Parathyroid adenoma (tissue), 2 donors: ENCODE data around the gene TCIRG1.
"Not testable (repeated sequence)": the region's sequence is repeated elsewhere in the genome, so short reads cannot be mapped to it uniquely, and the experiment has no call there.

Source experiments
- H2AFZ ChIP-seq: fragments of 300-600 bp; sonication (generic); one replicate; pipeline ENCODE4 v1.7.0; 2017; ENCODE audit warnings: antibody characterized with exemption, mild to moderate bottlenecking
- H3K27ac ChIP-seq: fragments of 300-600 bp; sonication (generic); one replicate; pipeline ENCODE4 v1.7.0; 2017
- H3K27me3 ChIP-seq: fragments of 300-600 bp; sonication (generic); one replicate; pipeline ENCODE4 v1.7.0; 2017; ENCODE audit warnings: low read length; ENCODE audit not compliant: control insufficient read depth, insufficient read depth
- H3K36me3 ChIP-seq: fragments of 300-600 bp; sonication (generic); one replicate; pipeline ENCODE4 v1.7.0; 2017; ENCODE audit warnings: low read length; ENCODE audit not compliant: control insufficient read depth, insufficient read depth
- H3K4me1 ChIP-seq: fragments of 300-600 bp; sonication (generic); one replicate; pipeline ENCODE4 v1.7.0; 2017; ENCODE audit warnings: control low read depth
- H3K4me2 ChIP-seq: fragments of 300-600 bp; sonication (generic); one replicate; pipeline ENCODE4 v1.7.0; 2017; ENCODE audit warnings: low read length
- H3K4me3 ChIP-seq: fragments of 300-600 bp; sonication (generic); one replicate; pipeline ENCODE4 v1.7.0; 2017; ENCODE audit warnings: low read depth, low read length
- H3K79me2 ChIP-seq: fragments of 300-600 bp; sonication (generic); one replicate; pipeline ENCODE4 v1.7.0; 2017; ENCODE audit warnings: control low read depth
- H3K9ac ChIP-seq: fragments of 300-600 bp; sonication (generic); one replicate; pipeline ENCODE4 v1.7.0; 2017; ENCODE audit warnings: mild to moderate bottlenecking
- H3K9me3 ChIP-seq: fragments of 300-600 bp; sonication (generic); one replicate; pipeline ENCODE4 v1.7.0; 2017; ENCODE audit warnings: low read length; ENCODE audit not compliant: control insufficient read depth
- CTCF ChIP-seq: fragments of 300-600 bp; sonication (generic); IDR thresholded peaks from one replicate; pipeline ENCODE4 v1.7.0; 2017; ENCODE audit warnings: antibody characterized with exemption, mild to moderate bottlenecking
- donor health status: primary hyperparathyroidism.

Gene TCIRG1, protein sequence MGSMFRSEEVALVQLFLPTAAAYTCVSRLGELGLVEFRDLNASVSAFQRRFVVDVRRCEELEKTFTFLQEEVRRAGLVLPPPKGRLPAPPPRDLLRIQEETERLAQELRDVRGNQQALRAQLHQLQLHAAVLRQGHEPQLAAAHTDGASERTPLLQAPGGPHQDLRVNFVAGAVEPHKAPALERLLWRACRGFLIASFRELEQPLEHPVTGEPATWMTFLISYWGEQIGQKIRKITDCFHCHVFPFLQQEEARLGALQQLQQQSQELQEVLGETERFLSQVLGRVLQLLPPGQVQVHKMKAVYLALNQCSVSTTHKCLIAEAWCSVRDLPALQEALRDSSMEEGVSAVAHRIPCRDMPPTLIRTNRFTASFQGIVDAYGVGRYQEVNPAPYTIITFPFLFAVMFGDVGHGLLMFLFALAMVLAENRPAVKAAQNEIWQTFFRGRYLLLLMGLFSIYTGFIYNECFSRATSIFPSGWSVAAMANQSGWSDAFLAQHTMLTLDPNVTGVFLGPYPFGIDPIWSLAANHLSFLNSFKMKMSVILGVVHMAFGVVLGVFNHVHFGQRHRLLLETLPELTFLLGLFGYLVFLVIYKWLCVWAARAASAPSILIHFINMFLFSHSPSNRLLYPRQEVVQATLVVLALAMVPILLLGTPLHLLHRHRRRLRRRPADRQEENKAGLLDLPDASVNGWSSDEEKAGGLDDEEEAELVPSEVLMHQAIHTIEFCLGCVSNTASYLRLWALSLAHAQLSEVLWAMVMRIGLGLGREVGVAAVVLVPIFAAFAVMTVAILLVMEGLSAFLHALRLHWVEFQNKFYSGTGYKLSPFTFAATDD

GRCh38 chr11:68038718-68039525 lies at the start of gene TCIRG1:
TCIRG1 (plus strand) TSS chr11:68039025; CDS start chr11:68041272, 2,247 bp downstream.
- no peaks in the 10 kb centered on the region for H3K9me3 ChIP-seq
- TF ChIP-seq CTCF, result no peak
- no peaks in the 10 kb centered on the region for H3K27me3 ChIP-seq

GRCh38 chr11:67990546-67991346 lies 48.1 kb upstream of the TCIRG1 start:
- not testable (repeated sequence) for H3K27me3 ChIP-seq, H2AFZ ChIP-seq, H3K4me2 ChIP-seq, H3K36me3 ChIP-seq, H3K4me1 ChIP-seq, H3K27ac ChIP-seq, H3K9me3 ChIP-seq, H3K9ac ChIP-seq, H3K4me3 ChIP-seq, H3K79me2 ChIP-seq

More at GRCh38 chr11:68038718-68039525, at the start of gene TCIRG1:
- Histone ChIP-seq H3K36me3 (no peaks in the 10 kb centered on the region), H3K4me3 (peak within 1 kb of the TSS; percentile 29), H3K9ac (no peak within 1 kb of the TSS), H2AFZ (peak within 1 kb of the TSS; percentile 69), H3K79me2 (no peaks in the 10 kb centered on the region), H3K4me2 (peak within 1 kb of the TSS; percentile 4), H3K4me1 (peaks cover 8% of the 10 kb centered on the region), H3K27ac (peak within 1 kb of the TSS; percentile 66)

DNA sequence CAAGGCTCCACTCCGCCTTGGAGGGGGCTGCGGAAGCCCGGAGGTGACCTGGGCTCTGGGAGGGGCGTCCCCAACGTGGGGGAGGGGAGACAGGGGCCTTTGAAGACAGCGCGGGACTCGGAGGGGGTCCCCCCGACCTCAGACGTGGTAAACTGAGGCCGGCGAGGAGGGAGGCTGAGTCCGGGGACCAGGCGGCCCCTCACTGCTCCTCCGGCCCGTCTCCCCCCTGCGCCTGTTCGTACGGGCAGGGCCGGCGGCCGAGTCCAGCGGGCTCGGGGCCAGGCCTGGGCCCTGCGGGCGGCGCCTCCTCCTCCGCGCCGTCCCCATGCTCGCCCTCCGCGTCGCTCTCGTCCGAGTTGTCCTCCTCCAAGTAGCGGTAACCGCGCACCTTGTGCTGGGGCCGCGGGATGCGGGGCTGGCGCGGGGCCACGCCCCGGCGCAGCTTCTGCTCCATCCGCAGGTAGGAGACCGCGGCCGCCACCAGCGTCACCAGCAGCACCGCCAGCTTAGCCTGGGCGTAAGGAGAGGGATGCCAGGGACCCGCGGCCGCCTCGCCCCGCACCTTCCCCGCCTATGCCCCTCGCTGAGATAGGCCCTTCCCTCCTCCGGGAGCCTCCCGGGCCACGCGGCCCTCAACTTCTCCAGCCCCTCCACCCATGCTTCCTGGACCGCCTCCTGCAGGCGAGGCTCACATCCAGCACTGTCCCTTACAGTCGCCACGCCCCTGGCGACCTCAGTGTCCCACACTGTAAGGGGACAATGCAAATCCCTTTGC lies 47.3 kb upstream of the TCIRG1 start:
- not testable (repeated sequence) for H3K36me3 ChIP-seq, H3K4me1 ChIP-seq, H3K9ac ChIP-seq, H3K27ac ChIP-seq, H3K4me3 ChIP-seq, H3K4me2 ChIP-seq, H2AFZ ChIP-seq, H3K79me2 ChIP-seq, H3K27me3 ChIP-seq, H3K9me3 ChIP-seq

DNA sequence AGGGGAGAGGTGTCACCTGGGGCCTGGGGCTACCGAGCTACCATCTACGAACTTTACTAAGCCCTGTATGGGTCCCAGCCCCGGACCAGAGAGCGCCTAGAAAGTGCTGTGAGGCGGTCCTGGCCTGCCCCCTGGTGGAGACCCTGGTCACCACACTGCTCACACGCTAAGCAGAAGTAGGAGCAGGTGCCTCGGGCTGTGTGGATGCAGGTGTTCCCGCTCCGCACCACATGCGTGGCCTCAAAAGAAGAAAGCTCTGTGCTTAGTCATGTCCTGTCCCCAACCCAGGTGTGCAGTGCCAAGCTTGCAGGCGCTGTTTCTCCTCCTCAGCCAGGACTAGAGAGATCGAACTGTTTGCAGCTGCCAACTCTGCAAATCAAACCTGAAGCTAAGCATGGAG lies 45.0 kb upstream of the TCIRG1 start:
- not testable (repeated sequence) for H3K27me3 ChIP-seq, H3K36me3 ChIP-seq, H3K4me2 ChIP-seq, H3K27ac ChIP-seq, H3K79me2 ChIP-seq, H2AFZ ChIP-seq, H3K9ac ChIP-seq, H3K9me3 ChIP-seq, H3K4me3 ChIP-seq, H3K4me1 ChIP-seq
- peak; percentile 51 for TF ChIP-seq CTCF

DNA sequence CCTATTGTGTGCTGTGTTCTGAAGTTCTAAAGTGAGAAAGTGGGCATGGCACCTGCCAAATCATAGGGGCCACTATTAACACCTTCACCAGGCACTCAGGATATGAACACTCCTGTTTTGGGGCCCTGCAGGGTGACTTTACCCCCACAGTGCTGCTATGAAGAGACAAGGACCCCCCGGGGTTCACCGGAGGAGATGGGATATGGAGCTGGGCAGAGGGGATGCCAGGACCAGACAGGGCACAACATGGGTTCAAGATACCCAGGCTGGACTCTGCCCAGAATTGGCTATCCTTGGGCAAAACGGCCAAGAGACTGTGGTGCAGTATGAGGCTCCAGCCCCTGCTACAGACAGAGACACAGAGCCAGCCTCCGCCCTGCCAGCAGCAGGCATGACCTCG lies 44.4 kb upstream of the TCIRG1 start:
- H3K27ac ChIP-seq, H3K36me3 ChIP-seq, H3K79me2 ChIP-seq, H3K9me3 ChIP-seq, H2AFZ ChIP-seq, H3K4me3 ChIP-seq, H3K4me1 ChIP-seq, H3K4me2 ChIP-seq, H3K9ac ChIP-seq, H3K27me3 ChIP-seq: not testable (repeated sequence)

DNA sequence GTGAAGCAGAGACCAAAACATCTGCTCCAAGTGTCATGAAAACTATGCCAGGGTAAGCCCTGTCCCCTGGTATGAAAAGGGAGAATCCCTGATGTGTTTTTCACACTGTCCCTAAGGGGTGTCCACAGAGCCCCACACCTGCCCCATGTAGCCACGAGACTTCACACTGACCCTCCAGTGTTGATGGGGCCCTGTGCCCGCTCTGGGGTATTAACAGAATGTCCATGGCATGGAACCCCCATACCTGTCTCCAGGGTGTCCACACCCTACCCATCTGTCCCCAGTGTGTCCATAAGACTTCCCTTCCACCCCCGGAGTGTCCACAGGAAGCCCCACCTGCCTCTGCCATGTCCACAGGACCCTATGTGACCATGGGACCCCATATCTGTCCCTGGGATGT lies 43.7 kb upstream of the TCIRG1 start:
- not testable (repeated sequence) for H3K79me2 ChIP-seq, H3K4me1 ChIP-seq

DNA sequence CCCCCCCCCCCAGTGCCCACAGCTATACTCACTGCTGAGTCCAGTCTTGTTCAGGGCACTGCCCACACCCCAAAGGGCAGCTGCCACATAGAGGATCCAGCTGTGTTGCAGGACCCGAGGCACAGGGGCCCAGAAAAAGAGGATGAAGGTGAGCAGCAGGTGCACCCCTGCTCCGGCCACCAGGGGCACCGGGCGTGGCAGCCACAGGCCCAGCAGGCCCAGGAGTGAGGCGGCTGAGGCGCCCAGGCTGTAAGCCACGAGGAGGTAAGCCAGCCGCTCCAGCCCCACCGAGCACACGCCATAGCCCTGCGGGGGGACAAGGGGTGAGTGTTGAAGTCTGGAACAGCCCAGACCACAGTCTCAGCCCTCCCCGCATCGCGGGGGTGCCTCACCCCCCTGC lies 43.2 kb upstream of the TCIRG1 start:
- H3K9ac ChIP-seq, H3K27me3 ChIP-seq, H3K9me3 ChIP-seq, H3K4me2 ChIP-seq, H3K27ac ChIP-seq, H3K4me3 ChIP-seq, H3K79me2 ChIP-seq, H2AFZ ChIP-seq, H3K4me1 ChIP-seq, H3K36me3 ChIP-seq: not testable (repeated sequence)

More for the DNA sequence above, 43.7 kb upstream of the TCIRG1 start:
- H3K4me3 ChIP-seq, H2AFZ ChIP-seq, H3K27me3 ChIP-seq, H3K36me3 ChIP-seq, H3K4me2 ChIP-seq, H3K9me3 ChIP-seq, H3K27ac ChIP-seq, H3K9ac ChIP-seq: not testable (repeated sequence)
